Testis (tissue), 3 donors: Measurements from ENCODE around the gene MAGI1. TPM values are rescaled to one million over a fixed set of nuclear protein-coding genes. Genes with fewer than 3 reads are reported as not detected.

Experiments used
- DNase-seq: peaks from one replicate; pipeline ENCODE4 v3.0.0-alpha.2; 2019
- H3K27ac ChIP-seq, 2 donors: fragments of 200-600 bp; sonication (generic); one replicate each; pipeline ENCODE4 v1.5.1; 2019
- H3K27me3 ChIP-seq: fragments of 200-600 bp; sonication (generic); one replicate; pipeline ENCODE4 v1.5.1; 2019
- H3K36me3 ChIP-seq: fragments of 200-600 bp; sonication (generic); one replicate; pipeline ENCODE4 v1.5.1; 2017; ENCODE audit warnings: low read depth; ENCODE audit errors: missing control alignments
- H3K4me1 ChIP-seq: fragments of 200-600 bp; sonication (generic); one replicate; pipeline ENCODE4 v1.5.1; 2019
- H3K4me3 ChIP-seq, 2 donors: fragments of 200-600 bp; sonication (generic); one replicate each; pipeline ENCODE4 v1.5.1; 2017 to 2019
- H3K9me3 ChIP-seq: fragments of 200-600 bp; sonication (generic); one replicate; pipeline ENCODE4 v1.5.1; 2017
- CTCF ChIP-seq, 3 experiments: fragments of 450-650 bp in 2 of 3; fragments of 200-600 bp in 1 of 3; sonication (generic) in 1 of 3; IDR thresholded peaks; one replicate each; pipeline ENCODE4 v1.5.1; 2016 to 2019; ENCODE audit warnings: antibody characterized with exemption in 3 of 3, mild to moderate bottlenecking in 2 of 3, moderate library complexity in 1 of 3
- POLR2A ChIP-seq: fragments of 450-650 bp; IDR thresholded peaks from one replicate; pipeline ENCODE4 v1.6.1; 2017; ENCODE audit warnings: antibody characterized with exemption, mild to moderate bottlenecking, moderate library complexity
- WGBS, 2 donors: methylation state at CpG; one replicate each; pipeline ENCODE4 v1.1.5; 2018; 5-methylcytosine and 5-hydroxymethylcytosine counted together
- intact Hi-C: fragments of 100-400 bp; cut with DNase I; formaldehyde crosslinking; loops from one replicate; pipeline ENCODE4 v1.15.1; 2023; ENCODE audit warnings: low total_unique reads
- polyA plus RNA-seq: library from polyadenylated mRNA; stranded (reverse); fragments of 350-450 nt; fragmentation: Illumina TruSeq; extraction: RNeasy Lipid Tissue Mini Kit (QIAGEN cat#74804); gene quantifications from one replicate; pipeline ENCODE4 v1.2.3, GENCODE V29; 2014; ENCODE audit warnings: low read depth, low replicate concordance; ENCODE audit not compliant: insufficient read depth
- total RNA-seq, 2 donors: library from RNA; depleted of rRNA; stranded (reverse); fragments of >200 nt; gene quantifications; one replicate each; pipeline ENCODE4 v1.2.3, GENCODE V29; 2016

Gene MAGI1
- total and polyA plus RNA-seq, 3 donors from 2014 or later: 55.4 to 60.4 (median 56.1) TPM

- intact Hi-C loops: no loop called here
- no peaks in the 10 kb centered on the region for H3K27me3 ChIP-seq
- no peak for TF ChIP-seq POLR2A
- no peak for TF ChIP-seq CTCF (IDR thresholded peaks at IDR 0.05)
- peaks cover 20% of the 10 kb centered on the region for H3K4me1 ChIP-seq
- no peak overlapping the region for H3K4me3 ChIP-seq
- no peaks in the 10 kb centered on the region for H3K36me3 ChIP-seq
- DNase-seq: no peak
- H3K9me3 ChIP-seq: no peaks in the 10 kb centered on the region
- WGBS, 2 donors: 65 to 78% methylated on average over 1 of the region's 1 CpG
- H3K27ac ChIP-seq: peak overlapping the region; percentile 75 to 78
Observed at GRCh38 chr3:65952842-65953241, 85.9 kb downstream of the MAGI1 start.

- Histone ChIP-seq H3K36me3 (no peaks in the 10 kb centered on the region), H3K4me3 (no peak overlapping the region), H3K9me3 (no peaks in the 10 kb centered on the region), H3K27ac (peak overlapping the region; percentile 75 to 78), H3K4me1 (peaks cover 20% of the 10 kb centered on the region), H3K27me3 (no peaks in the 10 kb centered on the region)
- no peak for DNase-seq
- TF ChIP-seq POLR2A: no peak
- no peak for TF ChIP-seq CTCF (IDR thresholded peaks at IDR 0.05)
- intact Hi-C loops: no loop called here
- 77 to 85% methylated on average over 4 of the region's 4 CpGs for WGBS, 2 donors
Observed at GRCh38 chr3:65951836-65952505, 86.7 kb downstream of the MAGI1 start.

- Histone ChIP-seq H3K4me3 (no peak overlapping the region), H3K9me3 (no peaks in the 10 kb centered on the region), H3K36me3 (no peaks in the 10 kb centered on the region), H3K4me1 (peaks cover 20% of the 10 kb centered on the region), H3K27me3 (no peaks in the 10 kb centered on the region), H3K27ac (no peak overlapping the region)
- intact Hi-C loops: no loop called here
- no peak for TF ChIP-seq CTCF (IDR thresholded peaks at IDR 0.05)
- no peak for TF ChIP-seq POLR2A
- no peak for DNase-seq
- WGBS, 2 donors: 83 to 93% methylated on average over 7 of the region's 7 CpGs
Observed at GRCh38 chr3:65950340-65951326, 88.1 kb downstream of the MAGI1 start.

GRCh38 chr3:65948841-65949573 lies 89.7 kb downstream of the MAGI1 start:
- WGBS, 2 donors: 69 to 71% methylated on average over 6 of the region's 6 CpGs
- intact Hi-C loops: no loop called here
- no peak overlapping the region for H3K4me3 ChIP-seq
- H3K9me3 ChIP-seq: no peaks in the 10 kb centered on the region
- TF ChIP-seq CTCF (IDR thresholded peaks at IDR 0.05): no peak
- TF ChIP-seq POLR2A: no peak
- H3K27me3 ChIP-seq: no peaks in the 10 kb centered on the region
- no peak overlapping the region for H3K27ac ChIP-seq
- no peaks in the 10 kb centered on the region for H3K36me3 ChIP-seq
- H3K4me1 ChIP-seq: peaks cover 20% of the 10 kb centered on the region
- no peak for DNase-seq
